B cell (primary cell): ENCODE measurements around the gene PAN2. TPM values are rescaled to one million over a fixed set of nuclear protein-coding genes. Genes with fewer than 3 reads are reported as not detected.
A peak's percentile ranks its signal among the peaks of the same experiment; 100 is the strongest.

Experiments used
- ATAC-seq: fragments of 200-7000 bp; cut with Tn5 transposase; one replicate; pipeline ENCODE4 v1.10.0; 2021; ENCODE audit warnings: low read depth, mild to moderate bottlenecking, moderate number of reproducible peaks, moderate library complexity
- CTCF ChIA-PET: fragments of 350-600 bp; sonication (Branson Sonifier 250); formaldehyde crosslinking; loops from one replicate; lab custom pipeline; 2021; ENCODE audit warnings: antibody characterized with exemption, inconsistent platforms; lab: Charles Lee
- POLR2A ChIA-PET: fragments of 350-600 bp; sonication (Branson Sonifier 250); formaldehyde crosslinking; loops from one replicate; lab custom pipeline; 2021; ENCODE audit warnings: antibody characterized with exemption; lab: Charles Lee
- DNase-seq: peaks from one replicate; pipeline ENCODE4 v3.0.0; 2013
- H2AFZ ChIP-seq: 2 replicates; pipeline ENCODE4 v1.6.1; 2012; ENCODE audit warnings: mild to moderate bottlenecking, low read depth, low read length; ENCODE audit not compliant: insufficient read depth, poor library complexity, severe bottlenecking
- H3K27ac ChIP-seq, 2 donors: 1 replicate in 1 of 2; 2 replicates in 1 of 2; pipeline ENCODE4 v1.5.1; 2012 to 2013; ENCODE audit warnings: low read length in 2 of 2, mild to moderate bottlenecking in 2 of 2, moderate library complexity in 1 of 2
- H3K27me3 ChIP-seq, 4 experiments: fragments of 200-600 bp in 1 of 4; sonication (generic) in 1 of 4; replicated peaks in 1 of 4; 1 replicate in 2 of 4; 2 replicates in 2 of 4; pipeline versions ENCODE4 v1.6.1 to v1.7.0; 2013 to 2016; ENCODE audit warnings: low read length in 3 of 4, mild to moderate bottlenecking in 2 of 4, mixed read lengths in 1 of 4, moderate library complexity in 1 of 4; ENCODE audit not compliant: insufficient read depth in 4 of 4, control insufficient read depth in 3 of 4; ENCODE audit errors: control extremely low read depth in 1 of 4
- H3K36me3 ChIP-seq, 2 experiments: replicated peaks in 1 of 2; 1 replicate in 1 of 2; 2 replicates in 1 of 2; pipeline versions ENCODE4 v1.6.1 to v1.7.1; 2013; ENCODE audit warnings: low read length in 1 of 2; ENCODE audit not compliant: insufficient read depth in 2 of 2, control insufficient read depth in 1 of 2; ENCODE audit errors: control extremely low read depth in 1 of 2, extremely low read depth in 1 of 2
- H3K4me1 ChIP-seq, 2 donors: fragments of 200-600 bp in 1 of 2; sonication (generic) in 1 of 2; 1 replicate in 1 of 2; 2 replicates in 1 of 2; pipeline versions ENCODE4 v1.5.1 to v1.6.1; 2013 to 2017; ENCODE audit warnings: low read length in 2 of 2; ENCODE audit not compliant: control insufficient read depth in 2 of 2, insufficient read depth in 2 of 2
- H3K4me2 ChIP-seq: replicated peaks from 2 replicates; pipeline ENCODE3; 2012; ENCODE audit warnings: mild to moderate bottlenecking, low read depth, low read length; ENCODE audit not compliant: poor library complexity, severe bottlenecking
- H3K4me3 ChIP-seq, 5 experiments: fragments of 200-600 bp in 1 of 5; sonication (generic) in 1 of 5; 1 replicate in 3 of 5; 2 replicates in 2 of 5; pipeline versions ENCODE4 v1.5.1 to v1.7.0; 2011 to 2016; ENCODE audit warnings: low read length in 4 of 5, mild to moderate bottlenecking in 4 of 5, low read depth in 2 of 5, control low read depth in 1 of 5, moderate library complexity in 1 of 5; ENCODE audit not compliant: insufficient read depth in 1 of 5; ENCODE audit errors: control extremely low read depth in 1 of 5, extremely low read depth in 1 of 5
- H3K79me2 ChIP-seq: fragments of 200-600 bp; sonication (generic); one replicate; pipeline ENCODE4 v1.6.0; 2016; ENCODE audit warnings: low read length; ENCODE audit not compliant: control insufficient read depth, insufficient read depth
- H3K9ac ChIP-seq: fragments of 200-600 bp; sonication (generic); 2 replicates; pipeline ENCODE4 v1.6.1; 2017; ENCODE audit warnings: mild to moderate bottlenecking, low read length, moderate library complexity
- H3K9me3 ChIP-seq, 3 donors: one replicate each; pipeline versions ENCODE4 v1.6.1 to v1.7.1; 2013; ENCODE audit warnings: low read length in 2 of 3; ENCODE audit not compliant: control insufficient read depth in 2 of 3, insufficient read depth in 1 of 3; ENCODE audit errors: control extremely low read depth in 1 of 3
- H4K20me1 ChIP-seq: 2 replicates; pipeline ENCODE4 v1.6.0; 2012; ENCODE audit warnings: mild to moderate bottlenecking, low read length; ENCODE audit not compliant: insufficient read depth, control insufficient read depth, poor library complexity, severe bottlenecking
- H3K27ac Mint-ChIP-seq: one replicate; pipeline ENCODE4 v1.8.0; 2021; ENCODE audit warnings: mixed read lengths
- H3K27me3 Mint-ChIP-seq: one replicate; pipeline ENCODE4 v1.8.0; 2021; ENCODE audit warnings: mixed read lengths
- H3K4me1 Mint-ChIP-seq: one replicate; pipeline ENCODE4 v1.8.0; 2021; ENCODE audit warnings: mixed read lengths
- H3K4me3 Mint-ChIP-seq: one replicate; pipeline ENCODE4 v1.8.0; 2021; ENCODE audit warnings: mixed read lengths
- H3K9me3 Mint-ChIP-seq: one replicate; pipeline ENCODE4 v1.8.0; 2022; ENCODE audit warnings: mixed read lengths; ENCODE audit not compliant: insufficient read depth
- CTCF ChIP-seq: fragments of 200-600 bp; IDR thresholded peaks from one replicate; pipeline ENCODE4 v1.8.0; 2022; ENCODE audit warnings: antibody characterized with exemption, mild to moderate bottlenecking
- EZH2 ChIP-seq: IDR thresholded peaks from 2 replicates; pipeline ENCODE4 v1.6.1; 2012; ENCODE audit warnings: borderline replicate concordance, low read depth, mild to moderate bottlenecking, moderate library complexity, low read length; ENCODE audit not compliant: insufficient read depth, poor library complexity, severe bottlenecking
- WGBS: methylation state at CpG from one replicate; pipeline ENCODE4 v1.1.5; 2013; ENCODE audit warnings: missing lambda C conversion rate; ENCODE audit not compliant: insufficient coverage; 5-methylcytosine and 5-hydroxymethylcytosine counted together
- intact Hi-C: fragments of 100-400 bp; cut with micrococcal nuclease; formaldehyde crosslinking; loops from one replicate; pipeline ENCODE4 v1.10.0; 2022
- polyA plus RNA-seq: library from polyadenylated mRNA; depleted of rRNA; stranded (reverse); fragments of >200 nt; gene quantifications from 2 replicates; pipeline ENCODE4 v1.2.3, GENCODE V29; 2012
- total RNA-seq, 2 donors: library from RNA; stranded (reverse); fragments of 120-200 nt in 1 of 2; gene quantifications; 1 replicate in 1 of 2; 2 replicates in 1 of 2; pipeline versions ENCODE4 v1.2.3 to v1.2.4, GENCODE V29; 2013 to 2022

Gene PAN2
- total and polyA plus RNA-seq, 2 donors (not counting 1 experiment from before 2014, with no cell fraction given), result 211 to 230 TPM

DNA sequence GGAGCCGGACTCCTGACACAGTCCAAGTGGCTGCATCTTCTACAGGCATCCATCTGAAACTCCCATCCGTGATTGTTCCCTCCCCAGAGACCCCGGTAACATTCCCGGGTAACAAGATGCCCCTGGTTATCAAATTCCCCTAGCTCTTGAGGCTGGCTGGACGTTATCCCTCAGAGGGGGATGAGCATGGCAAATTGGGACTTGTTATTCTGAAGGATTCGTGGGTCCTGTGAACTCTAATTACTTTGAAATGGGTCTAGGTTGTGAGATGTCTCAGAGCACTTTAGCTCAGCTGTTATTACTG lies 642 bp upstream of the PAN2 start:
- 0% methylated on average over 1 of the region's 6 CpGs for WGBS
- Mint-ChIP-seq H3K27ac (peak overlapping the region; percentile 100), H3K4me3 (peak overlapping the region; percentile 99), H3K9me3 (no peaks in the 10 kb centered on the region), H3K4me1 (peaks cover 58% of the 10 kb centered on the region), H3K27me3 (no peaks in the 10 kb centered on the region)
- Histone ChIP-seq H3K9me3 (no peaks in the 10 kb centered on the region), H3K27me3 (no peaks in the 10 kb centered on the region), H3K9ac (peak overlapping the region; percentile 95), H3K27ac (peak overlapping the region; percentile 94 to 100), H4K20me1 (no peaks in the 10 kb centered on the region), H3K79me2 (peaks cover 20% of the 10 kb centered on the region), H3K4me2 (peak overlapping the region; percentile 86), H3K36me3 (no peaks in the 10 kb centered on the region), H2AFZ (peak overlapping the region; percentile 93), H3K4me3 (peak overlapping the region; percentile 63 to 88 (median 80)), H3K4me1 (peaks cover 41 to 49% of the 10 kb centered on the region in 2 donors)
- CTCF ChIA-PET, result interaction anchor here (0.6 to 7.6 kb wide), 5 partner anchors 18 to 130 kb away, joined by 3 to 45 read pairs (median 18); partner anchors contain the start of genes CNPY2 and STAT2
- no peak for DNase-seq
- no peak for ATAC-seq
- TF ChIP-seq EZH2, result no peak
- TF ChIP-seq CTCF, result peak; percentile 3
- POLR2A ChIA-PET, result interaction anchor here (1.2 to 2.5 kb wide), 3 partner anchors 18 to 130 kb away, joined by 11 to 24 read pairs (median 13); partner anchors contain the start of genes CNPY2 and STAT2
- intact Hi-C loops, result loop anchor here (1.0 to 2.0 kb wide), 7 partner anchors 18 to 302 kb away; partner anchors contain the start of genes COQ10A, CS, STAT2 and TIMELESS

DNA sequence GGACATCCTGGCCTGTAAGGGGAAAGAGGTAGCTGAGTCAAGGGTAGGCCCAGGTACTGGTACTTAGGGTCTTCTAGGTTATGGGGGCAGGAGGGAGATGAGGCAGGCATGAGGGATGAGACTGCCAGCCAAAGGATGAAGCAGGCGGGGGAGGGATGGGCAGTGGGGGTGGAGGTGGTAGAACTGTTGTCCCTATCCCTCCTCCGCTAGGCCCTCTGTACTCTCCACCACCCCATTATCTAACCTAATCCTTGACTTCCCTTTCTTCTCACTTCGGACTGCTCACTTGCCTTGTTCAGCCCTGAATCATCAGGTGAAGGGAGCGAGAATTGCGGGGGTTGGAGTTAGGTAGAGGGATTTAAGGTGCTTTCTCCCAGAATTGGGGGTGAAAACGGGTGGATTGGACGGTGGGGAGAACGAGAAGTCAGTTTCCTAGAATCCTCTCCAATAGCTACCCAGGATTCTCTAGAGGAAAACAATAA lies 562 bp downstream of the PAN2 start:
- H3K4me1 ChIP-seq, result peaks cover 30 to 37% of the 10 kb centered on the region in 2 donors
- H3K27me3 ChIP-seq, result no peaks in the 10 kb centered on the region
- H3K9ac ChIP-seq, result peak overlapping the region; percentile 95
- TF ChIP-seq EZH2 (no peak), CTCF (no peak)
- no peak for DNase-seq
- H3K9me3 ChIP-seq, result no peaks in the 10 kb centered on the region
- Mint-ChIP-seq H3K9me3 (no peaks in the 10 kb centered on the region), H3K4me1 (peaks cover 46% of the 10 kb centered on the region), H3K4me3 (peak overlapping the region; percentile 99), H3K27me3 (no peaks in the 10 kb centered on the region), H3K27ac (peak overlapping the region; percentile 100)
- peak; percentile 5 for ATAC-seq
- POLR2A ChIA-PET, result interaction anchor here (0.8 to 2.5 kb wide), 7 partner anchors 9 to 135 kb away, joined by 6 to 24 read pairs (median 10); partner anchors contain the start of genes CNPY2 and STAT2
- no peaks in the 10 kb centered on the region for H4K20me1 ChIP-seq
- peak overlapping the region; percentile 86 for H3K4me2 ChIP-seq
- CTCF ChIA-PET, result interaction anchor here (0.6 to 7.6 kb wide), 7 partner anchors 17 to 353 kb away, joined by 3 to 45 read pairs (median 7); partner anchors contain the start of genes CNPY2 and STAT2
- peak overlapping the region; percentile 93 for H2AFZ ChIP-seq
- peak overlapping the region; percentile 94 to 100 for H3K27ac ChIP-seq
- no CpG with 5 or more reads among the region's 8 CpGs for WGBS
- H3K79me2 ChIP-seq, result peaks cover 18% of the 10 kb centered on the region
- H3K36me3 ChIP-seq, result peaks cover 0 to 1% of the 10 kb centered on the region in 2 experiments
- intact Hi-C loops, result loop anchor here (1.0 kb wide), 1 partner anchor 135 kb away; the partner anchor contains the start of gene SPRYD4
- peak overlapping the region; percentile 63 to 88 (median 80) for H3K4me3 ChIP-seq
